MM.1S (cell line): ENCODE data around the gene CELF2.

ENCODE experiments used
- DNase-seq: peaks from one replicate; pipeline ENCODE4 v3.0.0-alpha.2; 2015
- H2AFZ ChIP-seq: fragments of 300-600 bp; sonication (generic); 2 replicates; pipeline ENCODE4 v1.6.0; 2016; ENCODE audit warnings: antibody characterized with exemption, low read length
- H3F3A ChIP-seq: fragments of 300-600 bp; sonication (generic); 2 replicates; pipeline ENCODE4 v1.6.1; 2016; ENCODE audit warnings: mild to moderate bottlenecking, antibody characterized with exemption, low read length, moderate library complexity, mixed read lengths; ENCODE audit not compliant: insufficient read depth
- H3K27ac ChIP-seq: fragments of 300-600 bp; sonication (generic); 2 replicates; pipeline ENCODE4 v1.5.1; 2016; ENCODE audit warnings: mild to moderate bottlenecking, low read length
- H3K27me3 ChIP-seq: fragments of 300-600 bp; sonication (generic); replicated peaks from 2 replicates; pipeline ENCODE4 v1.6.0; 2016; ENCODE audit warnings: low read length; ENCODE audit not compliant: insufficient read depth
- H3K36me3 ChIP-seq: fragments of 300-600 bp; sonication (generic); replicated peaks from 2 replicates; pipeline ENCODE4 v1.6.1; 2016; ENCODE audit warnings: mild to moderate bottlenecking, low read length, mixed read lengths; ENCODE audit not compliant: insufficient read depth
- H3K4me1 ChIP-seq: fragments of 300-600 bp; sonication (generic); 2 replicates; pipeline ENCODE4 v1.6.1; 2016; ENCODE audit warnings: low read length, mixed read lengths
- H3K4me2 ChIP-seq: fragments of 300-600 bp; sonication (generic); 2 replicates; pipeline ENCODE4 v1.6.0; 2016; ENCODE audit warnings: low read depth, low read length
- H3K4me3 ChIP-seq: fragments of 300-600 bp; sonication (generic); 2 replicates; pipeline ENCODE4 v1.5.1; 2016; ENCODE audit warnings: low read length, mixed read lengths
- H3K79me2 ChIP-seq: fragments of 300-600 bp; sonication (generic); 2 replicates; pipeline ENCODE4 v1.6.1; 2016; ENCODE audit warnings: mixed run types, low read length, mixed read lengths
- H3K9ac ChIP-seq: fragments of 300-600 bp; sonication (generic); 2 replicates; pipeline ENCODE4 v1.6.1; 2016; ENCODE audit warnings: low read length, mixed read lengths
- H3K9me2 ChIP-seq: fragments of 300-600 bp; sonication (generic); replicated peaks from 2 replicates; pipeline ENCODE4 v1.6.1; 2016; ENCODE audit warnings: mild to moderate bottlenecking, low read length, mixed read lengths; ENCODE audit not compliant: insufficient read depth
- H3K9me3 ChIP-seq: fragments of 300-600 bp; sonication (generic); replicated peaks from 2 replicates; pipeline ENCODE4 v1.6.1; 2016; ENCODE audit warnings: mild to moderate bottlenecking, low read length, mixed read lengths; ENCODE audit not compliant: insufficient read depth
- H4K20me1 ChIP-seq: fragments of 300-600 bp; sonication (generic); 2 replicates; pipeline ENCODE4 v1.6.1; 2016; ENCODE audit warnings: mild to moderate bottlenecking, low read length, moderate library complexity, mixed read lengths; ENCODE audit not compliant: insufficient read depth
- EZH2 ChIP-seq: fragments of 300-600 bp; sonication (generic); optimal IDR thresholded peaks from 2 replicates; pipeline ENCODE3; 2017; ENCODE audit warnings: low read depth, mild to moderate bottlenecking, antibody characterized with exemption, low read length, mixed read lengths
- EZH2phosphoT487 ChIP-seq: fragments of 300-600 bp; sonication (generic); IDR thresholded peaks from 2 replicates; pipeline ENCODE4 v1.6.1; 2018; ENCODE audit warnings: antibody characterized with exemption, low read length
- TF ChIP-seq, protein P1 (sequence below): fragments of 300-600 bp; sonication (generic); IDR thresholded peaks from 2 replicates; pipeline ENCODE4 v1.5.1; 2016; ENCODE audit warnings: antibody characterized with exemption, low read length, mixed read lengths

Gene CELF2

DNA sequence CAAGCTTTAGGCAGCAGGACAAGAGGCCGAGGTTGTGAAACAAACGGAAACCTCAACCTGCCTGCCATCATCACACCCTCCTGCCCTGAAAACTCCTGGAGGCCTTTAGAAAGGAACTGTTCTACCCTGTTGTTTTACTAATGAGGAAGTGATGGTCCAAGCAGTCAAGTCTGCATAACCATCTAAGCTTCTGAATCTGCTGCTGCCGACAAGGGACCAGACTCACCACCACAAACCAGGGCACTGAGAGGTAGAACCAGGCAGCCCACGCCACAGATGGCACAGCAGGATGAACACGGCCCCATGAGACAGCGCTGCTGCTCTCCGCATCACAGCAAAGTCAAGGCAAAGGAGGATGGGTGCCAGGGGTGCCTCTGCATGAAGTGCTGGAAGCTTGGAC is 209.4 kb downstream of the CELF2 start:
- H3K9me3 ChIP-seq: no peaks in the 10 kb centered on the region
- no peak overlapping the region for H3K9ac ChIP-seq
- H3K9me2 ChIP-seq: no peaks in the 10 kb centered on the region
- H3K27ac ChIP-seq: peak overlapping the region; percentile 66; the same call in 1 of the 2 replicates
- peaks cover 44% of the 10 kb centered on the region; the same call in 1 of the 2 replicates for H4K20me1 ChIP-seq
- peaks cover 33% of the 10 kb centered on the region for H3K36me3 ChIP-seq
- peaks cover 68% of the 10 kb centered on the region for H3K4me1 ChIP-seq
- H3K27me3 ChIP-seq: no peaks in the 10 kb centered on the region
- no peak overlapping the region for H2AFZ ChIP-seq
- peaks cover 66% of the 10 kb centered on the region for H3F3A ChIP-seq
- peaks cover 99% of the 10 kb centered on the region for H3K79me2 ChIP-seq
- no peak for DNase-seq
- no peak overlapping the region for H3K4me3 ChIP-seq
- no peak overlapping the region for H3K4me2 ChIP-seq
- TF ChIP-seq EZH2: no peak
- TF ChIP-seq, protein P1, sequence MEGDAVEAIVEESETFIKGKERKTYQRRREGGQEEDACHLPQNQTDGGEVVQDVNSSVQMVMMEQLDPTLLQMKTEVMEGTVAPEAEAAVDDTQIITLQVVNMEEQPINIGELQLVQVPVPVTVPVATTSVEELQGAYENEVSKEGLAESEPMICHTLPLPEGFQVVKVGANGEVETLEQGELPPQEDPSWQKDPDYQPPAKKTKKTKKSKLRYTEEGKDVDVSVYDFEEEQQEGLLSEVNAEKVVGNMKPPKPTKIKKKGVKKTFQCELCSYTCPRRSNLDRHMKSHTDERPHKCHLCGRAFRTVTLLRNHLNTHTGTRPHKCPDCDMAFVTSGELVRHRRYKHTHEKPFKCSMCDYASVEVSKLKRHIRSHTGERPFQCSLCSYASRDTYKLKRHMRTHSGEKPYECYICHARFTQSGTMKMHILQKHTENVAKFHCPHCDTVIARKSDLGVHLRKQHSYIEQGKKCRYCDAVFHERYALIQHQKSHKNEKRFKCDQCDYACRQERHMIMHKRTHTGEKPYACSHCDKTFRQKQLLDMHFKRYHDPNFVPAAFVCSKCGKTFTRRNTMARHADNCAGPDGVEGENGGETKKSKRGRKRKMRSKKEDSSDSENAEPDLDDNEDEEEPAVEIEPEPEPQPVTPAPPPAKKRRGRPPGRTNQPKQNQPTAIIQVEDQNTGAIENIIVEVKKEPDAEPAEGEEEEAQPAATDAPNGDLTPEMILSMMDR: no peak
- no peak for TF ChIP-seq EZH2phosphoT487

DNA sequence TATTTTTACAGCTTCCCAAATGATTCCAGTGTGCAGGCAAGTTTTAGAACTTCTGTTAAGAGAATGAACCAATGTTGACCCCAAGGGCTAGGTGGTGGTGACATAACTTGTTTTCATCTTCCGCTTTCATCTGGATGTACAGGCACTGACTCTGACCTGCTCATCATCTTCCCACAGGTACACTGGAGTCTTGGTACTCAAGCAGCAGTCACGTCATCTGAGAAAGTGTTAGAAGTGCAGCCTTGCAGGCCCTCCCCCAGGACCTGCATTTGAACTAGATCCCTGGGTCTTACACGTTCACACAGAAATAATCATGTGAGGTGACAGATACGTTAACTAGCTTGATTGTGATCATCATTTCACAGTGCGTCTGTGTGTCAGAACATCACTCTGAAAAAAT is 212.2 kb downstream of the CELF2 start:
- Histone ChIP-seq H2AFZ (no peak overlapping the region), H3K4me2 (no peak overlapping the region), H3K4me1 (peaks cover 59% of the 10 kb centered on the region), H3K9me3 (no peaks in the 10 kb centered on the region), H3K9me2 (no peaks in the 10 kb centered on the region), H3K27ac (no peak overlapping the region), H3K79me2 (peaks cover 99% of the 10 kb centered on the region), H3K36me3 (peaks cover 19% of the 10 kb centered on the region), H3K4me3 (no peak overlapping the region), H3K9ac (no peak overlapping the region), H3K27me3 (no peaks in the 10 kb centered on the region), H4K20me1 (peaks cover 41% of the 10 kb centered on the region; the same call in 1 of the 2 replicates), H3F3A (peaks cover 51% of the 10 kb centered on the region)
- TF ChIP-seq, protein P1: no peak
- TF ChIP-seq EZH2phosphoT487: no peak
- no peak for TF ChIP-seq EZH2
- no peak for DNase-seq

DNA sequence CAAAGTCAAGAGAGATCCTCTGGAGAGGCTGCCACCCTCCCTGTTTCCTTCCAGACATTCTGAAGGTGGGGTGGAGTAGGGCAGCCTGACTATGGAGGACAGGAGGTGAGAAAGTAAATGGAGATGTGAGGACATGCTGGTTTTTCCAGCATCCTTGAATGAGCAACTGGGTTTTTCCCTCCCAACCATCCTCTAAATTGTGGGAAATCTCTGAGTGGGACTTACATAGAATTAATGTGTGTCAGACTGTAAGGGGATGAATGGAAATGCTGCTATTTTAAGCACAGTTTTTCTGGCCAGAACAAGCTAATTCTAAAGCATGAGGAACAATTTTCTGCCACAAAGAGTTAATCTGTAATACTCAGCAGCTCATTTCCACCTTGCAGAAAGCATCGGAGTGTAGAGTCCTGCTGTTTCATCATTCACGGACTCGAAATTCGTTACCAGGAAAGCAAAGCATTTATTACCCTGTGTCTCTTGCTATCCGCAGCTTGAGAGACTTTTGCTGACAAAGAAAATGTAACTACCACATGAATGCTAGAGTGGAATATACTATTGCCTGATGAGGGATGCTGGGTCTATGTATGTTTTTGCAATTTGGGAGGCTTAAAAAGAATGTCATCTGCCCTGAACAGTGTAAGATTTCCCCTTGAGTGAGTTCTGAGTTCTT is 213.0 kb downstream of the CELF2 start:
- no peak overlapping the region for H3K9ac ChIP-seq
- peaks cover 42% of the 10 kb centered on the region; the same call in 1 of the 2 replicates for H4K20me1 ChIP-seq
- H3K4me3 ChIP-seq: no peak overlapping the region
- H3K9me2 ChIP-seq: no peaks in the 10 kb centered on the region
- H3K36me3 ChIP-seq: peaks cover 19% of the 10 kb centered on the region
- no peaks in the 10 kb centered on the region for H3K9me3 ChIP-seq
- peaks cover 51% of the 10 kb centered on the region for H3F3A ChIP-seq
- peaks cover 59% of the 10 kb centered on the region for H3K4me1 ChIP-seq
- H3K4me2 ChIP-seq: no peak overlapping the region
- TF ChIP-seq EZH2 (no peak), EZH2phosphoT487 (no peak)
- TF ChIP-seq, protein P1: no peak
- H3K79me2 ChIP-seq: peaks cover 99% of the 10 kb centered on the region
- no peak for DNase-seq
- no peaks in the 10 kb centered on the region for H3K27me3 ChIP-seq
- H2AFZ ChIP-seq: no peak overlapping the region
- no peak overlapping the region for H3K27ac ChIP-seq
